Fibroblast of skin of left quadriceps (primary cell): Measurements from ENCODE around the gene COG5.
"Not testable (repeated sequence)": the region's sequence is repeated elsewhere in the genome, so short reads cannot be mapped to it uniquely, and the experiment has no call there.

Experiments
- DNase-seq, 2 experiments: peaks; one replicate each; pipeline ENCODE4 v3.0.0-alpha.2; 2013; ENCODE audit warnings: low read depth in 2 of 2

The COG5 gene

DNA sequence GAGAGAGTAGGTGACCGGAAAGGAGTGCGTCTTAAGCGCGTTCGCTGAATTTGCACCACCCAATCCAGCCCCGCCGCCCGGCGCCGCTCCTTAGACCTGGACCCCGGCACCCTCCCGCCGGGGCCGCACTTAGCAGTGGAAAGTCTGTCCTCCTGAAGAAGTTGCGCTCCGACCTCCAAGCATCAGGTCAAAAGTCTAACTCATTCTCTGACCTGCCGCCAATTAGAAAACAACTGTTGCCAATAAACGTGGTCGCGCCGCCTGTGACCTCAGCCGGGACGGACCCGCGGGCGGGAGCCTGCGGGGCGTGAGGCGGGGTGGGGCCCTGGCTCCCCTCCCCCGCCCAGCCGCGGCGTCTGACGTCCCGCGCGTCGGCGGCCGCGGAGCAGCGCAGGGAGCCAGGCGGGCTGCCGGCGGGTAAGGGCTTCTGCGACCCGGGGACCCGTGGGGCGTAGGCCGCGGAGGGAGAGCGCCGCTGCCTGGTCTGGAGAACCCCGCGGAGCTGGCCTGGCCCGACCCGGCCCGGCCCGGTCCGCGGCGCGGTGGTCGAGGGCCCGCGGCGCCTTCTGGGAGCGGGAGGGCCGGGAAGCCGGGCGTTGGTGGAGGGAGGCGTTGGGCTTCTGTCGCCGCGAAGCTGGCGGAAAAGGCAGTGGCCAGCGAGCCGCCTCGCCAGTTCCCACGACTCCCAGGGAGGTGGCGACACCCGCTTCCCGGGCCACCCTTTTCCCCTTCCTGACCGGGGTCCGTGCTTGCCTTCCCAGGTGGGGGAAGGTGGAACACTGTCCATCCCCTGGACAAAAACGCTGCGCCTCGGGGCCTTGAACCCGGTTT, 16.4 kb upstream of the COG5 start, which contains the start of gene BCAP29:
TSS of gene BCAP29 (plus strand) at position 362 of the 831 bp plus-strand sequence. CDS start 527 bp downstream, outside the sequence.
- no peak for DNase-seq

DNA sequence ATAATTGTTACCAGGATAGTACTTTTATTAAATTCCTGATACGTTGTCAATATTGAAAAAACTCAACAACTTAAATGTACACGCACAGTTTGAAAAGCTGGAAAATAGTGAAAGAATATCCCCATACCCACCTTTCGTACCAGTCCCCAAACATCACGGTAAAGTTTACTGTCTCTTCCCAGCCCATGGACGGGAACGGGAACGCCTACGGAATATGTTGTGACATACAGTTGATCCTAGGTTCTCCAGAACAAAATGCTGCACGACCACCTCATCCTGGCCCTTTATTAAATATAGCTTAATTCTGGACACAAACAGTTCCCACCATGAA, 15.8 kb upstream of the COG5 start:
- DNase-seq = no peak

DNA sequence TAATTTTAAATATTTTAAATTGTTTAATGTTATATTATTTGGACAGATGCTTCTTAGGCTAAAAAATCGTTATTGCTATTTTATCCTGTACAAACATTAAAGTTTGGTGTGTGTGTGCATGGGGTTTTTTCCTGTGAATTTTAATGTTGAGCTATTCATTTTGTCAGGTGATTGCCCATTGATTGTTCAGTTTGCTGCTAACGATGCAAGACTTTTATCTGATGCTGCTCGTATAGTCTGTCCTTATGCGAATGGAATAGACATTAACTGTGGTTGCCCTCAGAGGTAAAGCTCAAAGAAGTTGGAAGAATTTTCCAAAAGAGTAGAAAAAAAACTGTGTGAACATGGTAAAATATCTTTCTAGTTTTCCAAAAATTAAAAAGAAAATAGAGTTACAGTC, 9.8 kb upstream of the COG5 start:
- DNase-seq = no peak

DNA sequence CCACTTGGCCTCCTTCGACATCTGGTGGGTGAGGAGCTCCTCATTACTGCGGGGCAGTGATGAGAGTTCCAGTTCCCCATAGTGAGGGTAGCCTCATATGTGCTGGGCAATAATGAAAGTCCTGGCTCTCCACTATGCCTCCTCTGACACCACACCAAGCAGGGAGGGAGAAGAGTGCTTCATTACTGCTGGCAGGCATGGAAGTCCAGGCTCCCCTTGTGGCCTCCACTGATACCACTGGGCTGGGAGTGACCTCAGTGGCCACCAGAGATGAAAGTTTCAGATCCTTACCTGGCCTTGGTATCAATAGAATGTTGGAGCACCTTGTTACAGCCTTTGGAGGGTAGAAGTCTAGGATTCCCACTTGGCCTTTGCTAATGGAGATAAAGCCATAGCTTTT, 6.6 kb upstream of the COG5 start:
- no peak for DNase-seq

DNA sequence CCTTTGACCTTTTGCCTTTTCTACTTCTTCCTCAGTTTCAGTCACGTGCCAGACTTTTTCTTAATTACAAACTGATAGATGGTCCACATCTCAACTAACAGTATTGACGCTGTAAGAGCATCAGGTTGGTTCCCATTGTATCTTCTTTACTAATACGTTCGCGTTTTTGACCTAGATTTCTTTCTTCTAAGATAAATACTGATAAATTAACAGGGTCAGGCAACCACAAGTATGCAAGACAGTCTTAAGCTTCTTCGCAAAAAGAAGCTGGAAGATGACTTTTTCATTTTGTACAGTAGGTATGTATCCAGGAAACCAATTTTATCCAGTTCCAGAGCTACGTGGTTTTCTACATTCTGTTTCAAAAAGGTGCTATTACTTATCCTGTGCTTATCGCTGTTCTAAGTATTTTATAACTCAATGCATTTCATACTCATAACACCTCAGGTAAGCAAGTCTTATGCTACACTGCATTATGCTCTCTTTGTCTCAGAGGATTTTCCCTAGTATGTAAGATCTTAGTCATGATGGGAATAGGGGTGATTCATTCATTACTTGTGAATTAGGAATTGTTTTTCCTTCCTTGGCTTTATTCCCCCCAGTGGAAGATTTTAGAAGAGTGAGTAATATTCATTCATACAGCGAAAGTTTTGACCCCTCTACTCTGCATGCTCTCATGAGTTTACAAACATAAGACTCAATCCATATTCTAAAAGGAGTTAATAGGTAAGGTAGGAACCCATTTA, 1.0 kb upstream of the COG5 start:
- peak; percentile 70 for DNase-seq

DNA sequence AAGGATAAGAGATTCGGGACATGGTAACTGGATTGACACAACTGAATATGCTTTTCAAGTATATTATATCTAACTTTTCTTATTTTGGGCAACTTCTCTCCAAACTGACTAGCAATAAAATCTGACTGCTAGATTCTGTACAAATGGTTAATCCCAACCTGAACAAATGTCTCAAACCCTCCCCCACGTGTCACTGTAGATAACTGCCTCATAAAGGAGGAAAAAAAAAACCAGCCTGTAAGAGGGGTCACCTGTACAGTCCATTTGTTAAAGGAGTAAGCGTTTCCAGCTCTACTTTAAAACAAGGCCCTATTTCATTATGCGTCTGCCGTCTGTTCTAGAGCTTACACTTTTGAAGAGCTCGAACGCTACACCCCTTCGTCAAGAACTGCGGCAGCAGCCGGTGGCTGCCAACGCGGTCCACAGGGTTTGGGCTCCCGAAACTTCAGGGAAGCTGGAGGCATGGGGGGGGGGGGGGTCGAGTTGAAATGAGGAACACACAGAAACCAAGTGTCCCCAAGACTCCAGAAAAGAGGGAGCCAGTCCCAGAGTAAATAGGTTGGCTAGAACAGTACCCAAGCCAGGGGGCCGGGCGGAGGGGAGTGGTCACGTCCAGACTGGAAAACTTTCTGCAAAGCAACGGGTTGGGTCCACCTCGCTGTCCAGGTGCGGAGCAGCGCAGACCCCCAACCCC, 492 bp downstream of the COG5 start:
- no peak for DNase-seq

DNA sequence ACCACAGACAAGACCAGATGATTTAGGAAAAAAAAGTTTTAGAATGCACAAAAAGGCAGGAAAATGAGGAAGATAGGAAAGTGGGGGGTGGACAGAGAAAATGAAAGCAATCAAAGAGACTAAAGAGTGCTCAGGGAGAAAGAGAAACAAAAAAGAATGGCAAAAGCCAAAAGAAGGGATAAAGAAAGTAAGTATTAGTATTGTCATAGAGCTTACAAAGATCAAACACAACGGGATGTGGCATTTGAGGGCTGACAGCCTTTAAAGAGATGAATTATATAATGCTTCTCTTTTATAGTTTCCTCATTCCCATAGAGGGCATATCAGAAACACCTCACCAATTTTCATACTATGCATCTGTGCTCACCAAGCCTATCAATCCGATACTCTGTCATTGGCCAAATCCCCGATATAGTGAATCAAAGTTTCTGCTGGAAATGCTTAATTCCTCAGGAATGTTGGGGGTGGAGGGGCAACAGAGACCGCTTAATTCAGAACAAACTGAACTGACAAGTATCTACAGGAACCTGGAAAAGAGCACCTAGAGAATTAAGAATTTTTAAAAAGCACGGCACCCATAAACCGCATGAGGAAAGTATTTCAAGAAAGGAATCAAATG, 2.7 kb downstream of the COG5 start:
- DNase-seq = no peak

DNA sequence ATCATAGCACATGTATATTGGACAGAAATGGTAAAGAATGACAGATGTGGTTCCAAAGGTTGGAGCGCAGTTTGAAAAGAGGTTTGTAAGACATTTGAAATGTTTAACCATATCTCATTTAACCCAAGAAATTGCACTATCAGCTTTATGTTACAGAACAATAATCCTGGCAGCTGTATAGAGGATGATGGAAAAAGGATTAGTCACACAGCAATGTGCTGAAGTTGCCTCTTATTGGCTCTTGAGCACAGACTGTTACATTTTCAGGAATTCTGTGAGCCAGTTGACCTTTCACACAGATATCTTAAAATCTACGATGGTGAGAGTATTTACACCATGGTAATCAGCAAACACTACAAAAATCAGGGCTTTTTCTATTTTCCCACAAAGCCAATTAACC, 3.9 kb downstream of the COG5 start:
- DNase-seq = peak in 1 of 2 experiments; percentile 13

DNA sequence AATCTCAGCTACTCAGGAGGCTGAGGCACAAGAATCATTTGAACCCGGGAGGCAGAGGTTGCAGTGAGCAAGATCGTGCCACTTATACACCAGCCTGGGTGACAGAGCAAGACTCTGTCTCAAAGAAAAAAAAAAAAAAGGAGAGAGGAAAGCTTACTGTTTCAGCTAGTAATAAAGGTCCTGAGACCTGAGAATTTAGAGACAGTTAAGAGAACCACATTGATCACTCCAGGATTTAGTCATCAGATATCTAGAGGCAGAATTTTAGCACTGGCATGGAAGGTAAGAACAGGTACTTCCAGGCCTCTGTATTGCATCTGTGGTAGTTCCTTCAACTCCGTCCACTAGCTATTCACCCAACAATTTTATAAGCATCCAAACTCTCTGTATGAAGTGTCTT, 7.8 kb downstream of the COG5 start:
- no peak for DNase-seq

DNA sequence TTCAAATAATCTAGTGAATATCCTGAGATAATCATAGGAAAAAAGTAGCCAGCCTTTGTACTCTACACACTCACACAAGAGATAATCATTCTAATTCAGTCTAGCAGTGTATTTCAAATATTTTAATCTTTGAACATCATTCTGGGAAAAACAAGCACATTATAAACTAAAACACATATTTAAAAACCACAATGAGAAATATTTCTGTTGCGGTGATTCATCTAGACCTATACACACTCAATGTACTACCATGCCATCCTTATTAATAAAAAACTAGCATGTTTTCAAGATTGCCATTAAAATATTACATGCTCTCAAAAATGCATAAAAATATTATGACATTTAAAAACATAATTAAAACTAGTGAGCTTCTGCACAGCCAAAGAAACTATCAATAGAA, 11.8 kb downstream of the COG5 start:
- DNase-seq = no peak

DNA sequence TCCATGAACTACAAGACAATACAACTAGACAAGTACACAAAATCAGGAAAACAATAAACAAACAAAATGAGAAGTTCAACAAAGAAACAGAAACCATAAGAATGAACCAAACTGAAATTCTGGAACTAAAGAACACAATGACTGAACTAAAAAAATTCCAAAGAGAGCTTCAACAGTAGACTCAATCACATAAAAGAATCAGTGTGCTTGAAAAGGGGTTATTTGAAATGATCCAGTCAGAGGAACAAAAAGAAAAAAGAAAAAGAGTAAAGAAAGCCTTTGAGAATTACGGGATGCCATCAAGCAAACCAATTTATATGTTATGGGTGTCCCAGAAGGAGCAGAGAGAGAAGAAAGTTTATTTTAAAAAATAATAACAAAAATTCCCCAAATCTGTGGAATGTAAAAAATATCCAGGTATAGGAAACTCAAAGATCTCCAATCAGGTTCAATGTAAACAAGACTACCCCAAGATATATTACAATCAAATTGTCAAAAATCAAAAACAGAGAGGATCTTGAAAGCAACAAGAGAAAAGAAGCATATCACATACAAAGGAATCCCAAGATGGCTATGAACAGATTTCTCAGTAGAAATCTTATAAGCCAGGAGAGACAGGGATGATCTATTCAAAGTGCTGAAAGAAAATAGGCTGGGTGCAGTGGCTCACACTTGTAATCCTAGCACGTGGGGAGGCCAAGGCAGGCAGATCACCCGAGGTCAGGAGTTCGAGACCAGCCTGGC, 18.7 kb downstream of the COG5 start:
- DNase-seq = no peak

DNA sequence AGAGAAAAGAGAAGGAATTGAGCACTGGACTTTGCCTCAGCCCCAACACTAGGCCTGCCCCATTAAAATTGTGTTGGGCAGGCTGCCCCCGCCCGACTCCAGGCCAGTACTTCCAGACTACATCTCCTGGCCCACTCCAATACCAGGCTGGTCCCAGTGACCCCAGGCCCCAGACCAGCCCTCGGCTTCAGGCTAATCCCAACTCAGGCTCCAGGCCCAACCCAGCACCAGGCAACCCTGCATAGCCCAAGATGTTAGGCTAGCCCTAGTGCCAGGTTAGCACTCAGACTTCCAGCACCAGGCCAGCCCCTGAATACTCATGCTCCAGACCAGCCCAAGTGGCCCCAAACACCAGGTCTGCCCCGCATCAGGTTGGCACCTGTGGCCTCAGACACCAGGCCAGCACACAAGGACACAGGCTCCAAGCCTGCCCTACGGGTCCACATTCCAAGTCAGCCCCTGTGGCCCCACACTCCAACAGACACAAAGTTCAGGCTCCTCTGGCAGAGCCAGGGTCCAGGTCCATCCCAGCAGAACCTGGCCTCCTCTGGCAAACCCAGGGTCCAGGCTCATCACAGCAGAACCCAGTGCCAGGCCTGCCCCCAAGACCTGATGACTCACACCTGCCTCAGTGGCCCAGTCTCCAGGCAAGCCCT, 20.3 kb downstream of the COG5 start:
- DNase-seq = no peak

DNA sequence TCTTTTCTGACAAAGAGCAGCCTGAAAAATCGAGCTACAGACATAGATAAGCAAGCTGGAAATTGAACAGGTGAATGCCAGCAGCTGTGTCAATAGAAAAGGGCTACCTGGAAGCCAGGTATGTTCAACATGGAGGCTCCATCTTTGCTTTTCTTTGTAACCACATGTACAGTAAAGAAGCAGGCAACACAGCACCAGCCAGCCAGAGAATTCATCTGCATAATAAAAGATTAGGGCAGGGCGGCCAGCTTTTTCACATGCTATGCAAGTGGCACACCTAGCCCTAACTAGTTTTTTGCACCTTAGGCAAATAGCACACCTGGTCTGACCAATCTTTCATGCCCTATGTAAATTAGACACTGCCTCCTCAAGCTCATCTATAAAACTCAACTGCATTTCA, 25.7 kb downstream of the COG5 start:
- DNase-seq = no peak

DNA sequence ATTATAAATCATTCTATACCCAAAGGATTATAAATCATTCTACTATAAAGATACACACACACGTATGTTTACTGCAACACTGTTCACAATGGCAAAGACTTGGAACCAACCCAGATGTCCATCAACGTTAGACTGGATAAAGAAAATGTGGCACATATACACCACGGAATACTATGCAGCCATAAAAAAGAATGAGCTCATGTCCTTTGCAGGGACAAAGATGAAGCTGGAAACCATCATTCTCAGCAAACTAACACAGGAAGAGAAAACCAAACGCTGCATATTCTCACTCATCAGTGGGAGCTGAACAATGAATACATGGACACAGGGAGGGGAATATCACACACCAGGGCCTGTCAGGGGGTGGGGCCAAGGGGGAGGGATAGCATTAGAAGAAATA, 26.5 kb downstream of the COG5 start:
- not testable (repeated sequence) for DNase-seq

DNA sequence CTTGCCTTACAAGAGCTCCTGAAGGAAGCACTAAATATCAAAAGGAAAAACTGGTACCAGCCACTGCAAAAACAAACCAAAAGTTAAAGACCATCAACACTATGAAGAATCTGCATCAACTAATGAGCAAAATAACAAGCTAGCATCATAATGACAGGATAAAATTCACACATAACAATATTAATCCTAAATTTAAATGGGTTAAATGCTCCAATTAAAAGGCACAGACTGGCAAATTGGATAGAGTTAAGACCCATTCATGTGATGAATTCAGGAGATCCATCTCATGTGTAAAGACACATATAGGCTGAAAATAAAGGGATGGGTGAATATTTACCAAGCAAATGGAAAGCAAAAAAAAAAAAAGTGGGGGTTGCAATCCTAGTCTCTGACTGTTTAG, 29.6 kb downstream of the COG5 start:
- DNase-seq = no peak

DNA sequence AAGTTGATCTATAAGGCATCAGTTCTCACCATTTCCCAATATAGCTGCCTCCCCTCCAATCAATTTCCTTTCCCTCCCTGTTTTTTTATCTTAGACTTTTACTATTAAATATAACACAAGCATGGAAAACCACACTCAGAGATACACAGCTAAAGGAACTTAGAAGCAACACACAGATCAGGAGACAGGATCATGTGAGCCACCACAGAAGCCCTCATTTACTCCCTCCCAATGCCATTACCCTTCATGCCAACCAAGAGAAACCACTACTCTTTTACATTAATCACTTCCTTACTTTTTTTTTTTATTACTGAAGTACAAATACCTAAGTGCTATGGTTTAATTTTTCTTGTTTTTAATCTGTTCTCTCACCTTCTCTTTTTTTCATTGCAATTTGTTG, 33.0 kb downstream of the COG5 start:
- no peak for DNase-seq

DNA sequence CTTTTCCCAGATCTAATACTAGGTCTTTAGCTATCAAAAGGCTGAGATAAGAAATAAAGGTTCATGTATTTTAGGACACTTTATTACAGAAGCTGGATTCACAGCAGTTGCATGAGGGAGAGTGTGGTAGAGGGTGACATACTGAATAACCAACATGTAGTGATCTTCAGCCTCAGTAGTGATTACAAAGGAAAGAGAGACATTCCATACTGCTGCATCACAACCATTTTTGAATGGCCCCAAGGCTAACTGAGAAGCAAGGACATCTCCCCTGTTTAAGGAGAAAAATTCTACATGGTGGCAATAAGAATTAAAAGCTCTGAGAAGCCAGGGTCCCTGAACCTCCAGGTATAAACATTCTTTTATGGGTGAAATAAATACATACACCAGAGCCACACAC, 35.3 kb downstream of the COG5 start:
- peak in 1 of 2 experiments; percentile 17 for DNase-seq

DNA sequence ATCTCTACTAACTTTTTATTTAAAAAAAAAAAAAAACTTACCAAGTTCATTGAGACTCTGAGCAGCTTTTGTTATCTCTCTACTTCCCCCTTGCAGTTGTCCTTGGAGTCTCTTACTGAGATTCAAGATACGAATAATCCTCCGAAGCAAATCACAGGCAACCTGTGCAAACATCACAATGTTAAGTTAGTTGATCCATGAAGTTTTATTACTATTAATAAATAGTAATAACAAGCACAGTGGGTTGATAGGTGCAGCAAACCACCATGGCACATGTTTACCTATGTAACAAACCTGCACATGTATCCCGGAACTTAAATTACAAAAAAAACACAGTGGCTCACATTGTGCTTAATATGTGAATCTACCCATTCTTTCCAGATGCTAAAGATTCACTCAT, 36.5 kb downstream of the COG5 start:
- no peak for DNase-seq

DNA sequence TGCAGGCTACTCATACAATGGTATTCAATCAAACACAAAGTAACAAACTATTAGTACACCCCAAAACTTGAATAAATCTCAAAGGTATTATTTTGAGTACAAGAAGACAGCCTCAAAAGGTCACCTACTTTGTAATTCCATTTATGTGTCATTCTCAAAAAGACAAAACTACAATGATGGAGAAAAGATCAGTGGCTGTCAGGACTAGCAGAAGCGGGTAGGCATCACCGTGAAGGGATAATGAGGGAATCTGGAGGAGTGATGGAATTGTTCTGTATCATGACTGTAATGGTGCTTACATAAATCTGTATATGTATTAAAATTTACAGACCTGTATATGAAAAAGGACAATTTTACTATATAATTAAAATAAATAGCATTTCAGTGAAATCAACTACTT, 37.0 kb downstream of the COG5 start:
- DNase-seq = no peak

DNA sequence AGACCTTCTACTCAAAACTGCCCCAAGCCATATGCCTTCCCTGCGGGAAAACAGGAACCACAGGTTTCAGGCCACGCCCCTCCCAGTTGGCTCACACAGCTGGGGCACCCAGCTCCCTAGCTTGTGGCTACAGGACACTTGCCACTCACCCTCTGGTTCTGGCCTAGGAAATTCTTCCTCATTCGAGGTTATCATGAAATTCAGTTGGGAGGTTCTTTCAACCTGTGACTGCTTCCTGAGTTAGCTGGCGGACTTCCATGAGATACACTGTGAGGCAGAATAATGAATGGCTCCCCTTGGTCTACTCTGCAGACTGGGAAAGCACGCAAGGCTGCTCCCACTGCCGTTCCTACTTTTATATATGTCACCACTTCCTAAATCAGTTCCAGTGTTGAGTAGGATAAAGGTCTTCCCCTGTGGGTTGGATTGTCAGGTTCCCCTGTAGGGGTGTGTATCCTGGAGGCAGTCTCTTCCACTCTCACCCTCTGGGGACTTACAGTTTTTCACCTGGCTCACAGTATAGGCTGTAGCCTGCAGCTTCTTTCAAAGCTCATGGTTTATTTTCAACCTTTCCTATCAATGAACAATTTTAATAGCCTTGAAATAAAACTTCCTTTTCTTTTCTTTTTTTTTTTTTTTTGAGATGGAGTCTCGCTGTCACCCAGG, 56.9 kb downstream of the COG5 start:
- peak in 1 of 2 experiments; percentile 6 for DNase-seq
